HepG2 (cell line): Measurements from ENCODE around the gene TRMT112. TPM values are rescaled to one million over a fixed set of nuclear protein-coding genes. Genes with fewer than 3 reads are reported as not detected.

Experiments
- CEBPG ChIP-seq: IDR thresholded peaks from 2 replicates; pipeline ENCODE4 v1.6.1; 2016
- HMG20B ChIP-seq: conservative IDR thresholded peaks from 2 replicates; pipeline ENCODE4 v1.6.1; 2016; ENCODE audit warnings: missing genetic modification reagents, missing compliant biosample characterization
- KMT2A ChIP-seq: sonication (generic); formaldehyde crosslinking; IDR thresholded peaks from 2 replicates; pipeline ENCODE4 v1.4.0; 2020; ENCODE audit warnings: missing genetic modification reagents
- PRMT3 ChIP-seq: sonication (generic); formaldehyde crosslinking; IDR thresholded peaks from 2 replicates; pipeline ENCODE4 v1.8.1; 2022; ENCODE audit warnings: low read depth, mild to moderate bottlenecking, moderate library complexity, missing genetic modification reagents, borderline replicate concordance
- SMARCE1 ChIP-seq: fragments of 450-650 bp; IDR thresholded peaks from 2 replicates; pipeline ENCODE4 v1.6.1; 2017; ENCODE audit warnings: borderline replicate concordance
- TFDP1 ChIP-seq: IDR thresholded peaks from 2 replicates; pipeline ENCODE4 v1.6.1; 2016; ENCODE audit warnings: missing compliant biosample characterization, missing genetic modification reagents, borderline replicate concordance
- ZKSCAN1 ChIP-seq: fragments of 150-350 bp; IDR thresholded peaks from 2 replicates; pipeline ENCODE4 v1.6.1; 2014; ENCODE audit warnings: low read length
- ZNF136 ChIP-seq: sonication (generic); formaldehyde crosslinking; IDR thresholded peaks from 2 replicates; pipeline ENCODE4 v1.8.1; 2022; ENCODE audit warnings: low read depth, mild to moderate bottlenecking, moderate library complexity, missing genetic modification reagents
- ZNF337 ChIP-seq: sonication (generic); formaldehyde crosslinking; IDR thresholded peaks from 2 replicates; pipeline ENCODE4 v1.5.1; 2020; ENCODE audit warnings: missing genetic modification reagents, low read depth, mild to moderate bottlenecking, borderline replicate concordance
- ZNF564 ChIP-seq: sonication (generic); formaldehyde crosslinking; IDR thresholded peaks from 2 replicates; pipeline ENCODE4 v1.8.1; 2023; ENCODE audit warnings: mild to moderate bottlenecking, missing genetic modification reagents
- ZNF639 ChIP-seq: conservative IDR thresholded peaks from 2 replicates; pipeline ENCODE4 v1.6.1; 2018; ENCODE audit warnings: missing genetic modification reagents
- ZNF800 ChIP-seq: sonication (generic); formaldehyde crosslinking; IDR thresholded peaks from 2 replicates; pipeline ENCODE4 v1.4.0; 2020; ENCODE audit warnings: missing genetic modification reagents
- polyA plus RNA-seq, 8 experiments: library from polyadenylated mRNA; depleted of rRNA in 3 of 8; stranded (reverse) in 7 of 8; unstranded in 1 of 8; fragments of >200 nt; fragmentation: Illumina TruSeq in 4 of 8; extraction: Trizol in 4 of 8; gene quantifications; 2 replicates each; pipeline versions ENCODE4 v1.2.1 to v1.2.3, GENCODE V29; 2011 to 2016; ENCODE audit warnings: low read depth in 4 of 8, missing spikeins in 1 of 8, mixed read lengths in 1 of 8; ENCODE audit not compliant: insufficient read depth in 1 of 8
- total RNA-seq, 5 experiments: library from RNA; depleted of rRNA; stranded (reverse); fragments of >200 nt; fragmentation: Illumina TruSeq; extraction: Trizol; gene quantifications; 2 replicates each; pipeline ENCODE4 v1.2.3, GENCODE V29; 2016; ENCODE audit warnings: low read depth in 1 of 5
- TF ChIP-seq, protein P1 (sequence below): sonication (generic); formaldehyde crosslinking; IDR thresholded peaks from 2 replicates; pipeline ENCODE4 v1.5.0; 2020; ENCODE audit warnings: missing genetic modification reagents
- TF ChIP-seq, protein P2 (sequence below): sonication (generic); formaldehyde crosslinking; IDR thresholded peaks from 2 replicates; pipeline ENCODE4 v1.5.1; 2020; ENCODE audit warnings: missing genetic modification reagents, mild to moderate bottlenecking, borderline replicate concordance
- TF ChIP-seq, protein P3 (sequence below): IDR thresholded peaks from 2 replicates; pipeline ENCODE4 v1.6.1; 2016; ENCODE audit warnings: low read depth, control low read depth
- TF ChIP-seq, protein P4 (sequence below): sonication (generic); formaldehyde crosslinking; IDR thresholded peaks from 2 replicates; pipeline ENCODE4 v1.5.0; 2020; ENCODE audit warnings: mild to moderate bottlenecking, missing genetic modification reagents

TRMT112 gene
- total and polyA plus RNA-seq, 2 of the 13 experiments (the other 11 are each of a cell fraction or from before 2014, with no cell fraction given), result 186 to 409 TPM

GRCh38 chr11:64269540-64270220 lies 47.7 kb downstream of the TRMT112 start (continued):
- TF ChIP-seq ZNF800 (CRISPR knock-in tag) (peak; percentile 23), ZNF136 (CRISPR knock-in tag) (no peak), ZNF639 (CRISPR knock-in tag) (peak; percentile 92), CEBPG (peak; percentile 88), ZKSCAN1 (no peak), KMT2A (peak; percentile 56; the same call in 1 of the 2 replicates), SMARCE1 (no peak), ZNF337 (CRISPR knock-in tag) (no peak), HMG20B (CRISPR knock-in tag) (peak; percentile 12; the same call in 1 of the 2 replicates), PRMT3 (no peak), TFDP1 (no peak), ZNF564 (no peak; the same call in 1 of the 2 replicates)
- TF ChIP-seq, protein P1, sequence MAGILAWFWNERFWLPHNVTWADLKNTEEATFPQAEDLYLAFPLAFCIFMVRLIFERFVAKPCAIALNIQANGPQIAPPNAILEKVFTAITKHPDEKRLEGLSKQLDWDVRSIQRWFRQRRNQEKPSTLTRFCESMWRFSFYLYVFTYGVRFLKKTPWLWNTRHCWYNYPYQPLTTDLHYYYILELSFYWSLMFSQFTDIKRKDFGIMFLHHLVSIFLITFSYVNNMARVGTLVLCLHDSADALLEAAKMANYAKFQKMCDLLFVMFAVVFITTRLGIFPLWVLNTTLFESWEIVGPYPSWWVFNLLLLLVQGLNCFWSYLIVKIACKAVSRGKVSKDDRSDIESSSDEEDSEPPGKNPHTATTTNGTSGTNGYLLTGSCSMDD (CRISPR knock-in tag), result no peak
- TF ChIP-seq, protein P2, sequence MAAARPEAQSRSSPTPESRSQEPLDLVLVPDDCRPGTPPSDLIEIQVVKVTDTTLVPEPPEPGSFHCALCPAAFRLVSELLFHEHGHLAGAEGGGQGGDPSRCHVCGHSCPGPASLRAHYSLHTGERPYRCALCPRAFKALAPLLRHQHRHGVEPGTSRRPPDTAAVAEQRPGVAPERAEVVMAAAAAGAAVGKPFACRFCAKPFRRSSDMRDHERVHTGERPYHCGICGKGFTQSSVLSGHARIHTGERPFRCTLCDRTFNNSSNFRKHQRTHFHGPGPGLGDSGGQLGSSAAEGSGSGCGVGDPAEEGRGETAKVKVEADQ (CRISPR knock-in tag), result no peak
- TF ChIP-seq, protein P3, sequence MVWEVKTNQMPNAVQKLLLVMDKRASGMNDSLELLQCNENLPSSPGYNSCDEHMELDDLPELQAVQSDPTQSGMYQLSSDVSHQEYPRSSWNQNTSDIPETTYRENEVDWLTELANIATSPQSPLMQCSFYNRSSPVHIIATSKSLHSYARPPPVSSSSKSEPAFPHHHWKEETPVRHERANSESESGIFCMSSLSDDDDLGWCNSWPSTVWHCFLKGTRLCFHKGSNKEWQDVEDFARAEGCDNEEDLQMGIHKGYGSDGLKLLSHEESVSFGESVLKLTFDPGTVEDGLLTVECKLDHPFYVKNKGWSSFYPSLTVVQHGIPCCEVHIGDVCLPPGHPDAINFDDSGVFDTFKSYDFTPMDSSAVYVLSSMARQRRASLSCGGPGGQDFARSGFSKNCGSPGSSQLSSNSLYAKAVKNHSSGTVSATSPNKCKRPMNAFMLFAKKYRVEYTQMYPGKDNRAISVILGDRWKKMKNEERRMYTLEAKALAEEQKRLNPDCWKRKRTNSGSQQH (CRISPR knock-in tag), result no peak; the same call in 1 of the 2 replicates
- TF ChIP-seq, protein P4, sequence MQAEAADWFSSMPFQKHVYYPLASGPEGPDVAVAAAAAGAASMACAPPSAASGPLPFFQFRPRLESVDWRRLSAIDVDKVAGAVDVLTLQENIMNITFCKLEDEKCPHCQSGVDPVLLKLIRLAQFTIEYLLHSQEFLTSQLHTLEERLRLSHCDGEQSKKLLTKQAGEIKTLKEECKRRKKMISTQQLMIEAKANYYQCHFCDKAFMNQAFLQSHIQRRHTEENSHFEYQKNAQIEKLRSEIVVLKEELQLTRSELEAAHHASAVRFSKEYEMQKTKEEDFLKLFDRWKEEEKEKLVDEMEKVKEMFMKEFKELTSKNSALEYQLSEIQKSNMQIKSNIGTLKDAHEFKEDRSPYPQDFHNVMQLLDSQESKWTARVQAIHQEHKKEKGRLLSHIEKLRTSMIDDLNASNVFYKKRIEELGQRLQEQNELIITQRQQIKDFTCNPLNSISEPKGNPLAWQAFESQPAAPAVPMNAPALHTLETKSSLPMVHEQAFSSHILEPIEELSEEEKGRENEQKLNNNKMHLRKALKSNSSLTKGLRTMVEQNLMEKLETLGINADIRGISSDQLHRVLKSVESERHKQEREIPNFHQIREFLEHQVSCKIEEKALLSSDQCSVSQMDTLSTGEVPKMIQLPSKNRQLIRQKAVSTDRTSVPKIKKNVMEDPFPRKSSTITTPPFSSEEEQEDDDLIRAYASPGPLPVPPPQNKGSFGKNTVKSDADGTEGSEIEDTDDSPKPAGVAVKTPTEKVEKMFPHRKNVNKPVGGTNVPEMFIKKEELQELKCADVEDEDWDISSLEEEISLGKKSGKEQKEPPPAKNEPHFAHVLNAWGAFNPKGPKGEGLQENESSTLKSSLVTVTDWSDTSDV (CRISPR knock-in tag), result no peak
